Muscle of leg (tissue), 11 donors: Measurements from ENCODE around the gene MTG1. TPM values are rescaled to one million over a fixed set of nuclear protein-coding genes. Genes with fewer than 3 reads are reported as not detected.
"Not testable (repeated sequence)": the region's sequence is repeated elsewhere in the genome, so short reads cannot be mapped to it uniquely, and the experiment has no call there.

Source experiments
- DNase-seq: peaks from one replicate; pipeline ENCODE4 v3.0.0; 2013
- H3K27ac ChIP-seq: one replicate; pipeline ENCODE4 v1.5.1; 2013; ENCODE audit warnings: mild to moderate bottlenecking, low read length, control low read depth
- H3K27me3 ChIP-seq: one replicate; pipeline ENCODE4 v1.6.1; 2013; ENCODE audit warnings: low read length; ENCODE audit not compliant: control insufficient read depth, insufficient read depth
- H3K36me3 ChIP-seq: one replicate; pipeline ENCODE4 v1.6.1; 2013; ENCODE audit warnings: low read length; ENCODE audit not compliant: control insufficient read depth, insufficient read depth
- H3K4me1 ChIP-seq: one replicate; pipeline ENCODE4 v1.6.1; 2013; ENCODE audit warnings: low read length; ENCODE audit not compliant: control insufficient read depth, insufficient read depth
- H3K4me3 ChIP-seq: one replicate; pipeline ENCODE4 v1.5.1; 2013; ENCODE audit warnings: low read length, control low read depth
- H3K9me3 ChIP-seq: replicated peaks from 2 replicates; pipeline ENCODE4 v1.6.1; 2013; ENCODE audit warnings: low read depth, low read length; ENCODE audit not compliant: control insufficient read depth
- WGBS: methylation state at CpG from one replicate; pipeline ENCODE4 v1.1.5; 2013; ENCODE audit warnings: missing lambda C conversion rate; ENCODE audit not compliant: insufficient coverage; 5-methylcytosine and 5-hydroxymethylcytosine counted together
- polyA plus RNA-seq, 8 donors: library from polyadenylated mRNA; unstranded; fragments of 120-200 nt; gene quantifications; one replicate each; pipeline versions ENCODE4 v1.2.1 to v1.2.3, GENCODE V29; 2013; ENCODE audit warnings: inconsistent platforms in 1 of 8, low replicate concordance in 1 of 8; ENCODE audit not compliant: insufficient read length in 8 of 8, insufficient read depth in 1 of 8
- total RNA-seq: library from RNA; stranded (reverse); fragments of 120-200 nt; gene quantifications from one replicate; pipeline ENCODE4 v1.2.4, GENCODE V29; 2013

MTG1 gene
- total and polyA plus RNA-seq, 9 donors, result 22.7 to 52.3 (median 40.4) TPM

DNA sequence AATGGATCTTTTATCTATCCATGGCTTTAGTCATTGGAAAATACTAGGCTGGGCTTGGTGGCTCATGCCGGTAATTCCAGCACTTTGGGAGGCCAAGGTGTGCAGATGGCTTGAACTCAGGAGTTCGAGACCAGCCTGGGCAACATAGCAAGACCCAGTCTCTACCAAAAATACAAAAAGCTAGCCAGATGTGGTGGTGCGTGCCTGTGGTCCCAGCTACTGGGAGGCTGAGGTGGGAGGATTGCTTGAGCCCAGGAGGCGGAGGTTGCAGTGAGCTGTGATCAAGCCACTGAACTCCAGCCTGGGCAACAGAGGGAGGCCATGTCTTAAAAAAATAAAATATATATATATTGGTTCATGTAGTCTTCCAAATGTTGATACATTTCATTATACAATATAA is 7.0 kb upstream of the MTG1 start:
- not testable (repeated sequence) for H3K27ac ChIP-seq, DNase-seq, H3K4me3 ChIP-seq, H3K4me1 ChIP-seq, H3K9me3 ChIP-seq, H3K27me3 ChIP-seq
- no CpG with 5 or more reads among the region's 4 CpGs for WGBS
- peaks cover 25% of the 10 kb centered on the region for H3K36me3 ChIP-seq

DNA sequence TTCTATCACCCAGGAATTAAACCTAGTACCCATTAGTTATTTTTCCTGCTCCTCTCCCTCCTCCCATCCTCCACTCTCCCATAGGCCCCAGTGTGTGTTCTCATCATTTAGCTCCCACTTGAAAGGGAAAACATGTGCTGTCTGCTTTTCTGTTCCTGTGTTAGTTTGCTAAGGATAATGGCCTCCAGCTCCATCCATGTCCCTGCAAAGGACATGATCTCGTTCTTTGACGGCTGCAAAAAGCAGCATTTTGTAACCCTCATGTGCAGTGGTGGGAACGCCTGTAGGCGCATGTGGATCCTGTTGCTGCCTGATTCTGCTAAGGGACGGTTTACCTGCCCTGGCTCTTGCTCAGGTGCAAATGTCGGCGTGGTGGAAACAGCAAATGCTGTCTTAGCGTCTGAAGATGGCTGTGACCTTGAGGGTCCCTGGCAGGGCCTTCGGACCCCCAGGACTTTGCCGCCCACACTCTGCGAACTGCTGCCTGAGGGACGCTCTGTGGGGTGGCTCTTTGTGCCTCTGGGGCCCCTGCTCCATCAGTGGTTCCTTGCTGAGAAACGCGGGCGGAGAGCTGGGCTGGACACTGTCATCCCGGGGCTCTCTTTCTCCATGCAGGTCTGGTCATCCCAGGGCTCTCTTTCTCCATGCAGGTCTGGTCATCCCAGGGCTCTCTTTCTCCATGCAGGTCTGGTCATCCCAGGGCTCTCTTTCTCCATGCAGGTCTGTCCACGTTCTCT is 5.6 kb upstream of the MTG1 start:
- no peak overlapping the region for H3K27ac ChIP-seq
- WGBS, result 86% methylated on average over 17 of the region's 17 CpGs
- no peak for DNase-seq

DNA sequence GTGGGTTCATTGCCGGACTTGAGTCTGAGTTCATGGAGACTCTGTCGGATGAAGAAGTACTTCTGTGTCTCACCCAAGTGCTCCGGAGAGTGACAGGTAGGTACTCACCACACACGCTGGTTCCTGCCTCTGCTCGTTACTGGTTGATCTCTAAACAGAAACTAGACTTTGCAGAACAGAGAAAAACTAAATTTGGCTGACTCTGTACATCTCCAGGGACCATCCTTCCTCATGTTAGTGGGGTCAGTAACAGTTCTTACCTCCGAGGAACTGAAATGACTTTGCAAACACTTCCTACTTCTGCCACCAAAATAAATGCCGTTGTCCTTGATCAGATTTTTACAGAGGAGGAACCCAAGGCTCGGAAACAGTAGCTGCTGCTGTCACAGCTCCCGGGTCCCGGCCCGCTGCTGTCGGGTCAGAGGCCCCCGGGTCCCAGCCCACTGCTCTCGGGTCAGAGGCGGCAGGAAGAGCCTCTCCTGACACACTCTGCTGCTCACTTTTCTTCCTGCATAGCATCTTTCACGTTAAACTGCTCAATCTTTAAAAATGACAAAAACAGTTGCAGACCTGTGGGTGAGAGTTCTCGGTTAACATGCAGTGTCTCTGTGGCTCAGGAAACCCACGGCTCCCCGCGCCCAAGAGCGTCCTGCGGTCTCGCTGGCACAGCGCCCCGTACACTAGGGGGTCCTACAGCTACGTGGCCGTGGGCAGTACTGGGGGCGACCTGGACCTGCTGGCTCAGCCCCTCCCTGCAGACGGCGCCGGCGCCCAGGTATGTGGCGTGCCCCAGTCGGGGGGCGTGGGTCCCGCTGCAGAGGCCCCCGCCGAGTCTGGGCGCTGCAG is 4.8 kb upstream of the MTG1 start:
- H3K27me3 ChIP-seq, result no peaks in the 10 kb centered on the region
- DNase-seq, result peak; percentile 33
- no peaks in the 10 kb centered on the region for H3K4me1 ChIP-seq
- H3K36me3 ChIP-seq, result peaks cover 20% of the 10 kb centered on the region
- H3K4me3 ChIP-seq, result no peak overlapping the region
- 74% methylated on average over 30 of the region's 39 CpGs for WGBS
- H3K27ac ChIP-seq, result peak overlapping the region; percentile 35
- no peaks in the 10 kb centered on the region for H3K9me3 ChIP-seq

More for the DNA sequence above, 5.6 kb upstream of the MTG1 start:
- no peaks in the 10 kb centered on the region for H3K4me1 ChIP-seq
- H3K36me3 ChIP-seq, result peaks cover 25% of the 10 kb centered on the region
- H3K9me3 ChIP-seq, result no peaks in the 10 kb centered on the region
- H3K27me3 ChIP-seq, result no peaks in the 10 kb centered on the region
- no peak overlapping the region for H3K4me3 ChIP-seq

DNA sequence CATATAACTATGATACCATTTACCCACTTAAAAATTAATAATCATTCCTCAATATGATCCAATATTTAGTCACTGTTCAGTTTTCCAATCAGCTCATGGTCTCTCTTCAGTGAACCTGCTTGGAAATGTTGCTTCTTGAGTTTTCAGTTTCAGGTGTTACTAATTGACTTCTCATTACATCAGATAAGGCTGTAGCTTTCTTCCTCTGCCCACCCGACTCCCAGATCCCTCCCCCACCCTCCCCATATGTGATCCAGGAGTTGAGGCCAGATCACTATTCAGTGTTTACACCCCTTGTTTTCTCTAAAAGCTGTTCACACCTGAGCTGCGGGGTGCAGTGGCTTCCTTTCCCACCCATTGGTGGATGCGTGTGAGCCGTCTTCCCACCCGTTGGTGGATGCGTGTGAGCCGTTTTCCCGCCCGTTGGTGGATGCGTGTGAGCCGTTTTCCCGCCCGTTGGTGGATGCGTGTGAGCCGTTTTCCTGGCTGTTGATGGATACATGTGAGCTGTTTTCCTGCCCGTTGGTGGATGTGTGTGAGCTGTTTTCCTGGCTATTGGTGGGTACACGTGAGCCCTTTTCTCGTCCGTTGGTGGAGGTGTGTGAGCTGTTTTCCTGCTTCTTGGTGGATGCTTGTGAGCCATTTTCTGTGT is 3.2 kb upstream of the MTG1 start:
- Histone ChIP-seq H3K9me3 (no peaks in the 10 kb centered on the region), H3K27me3 (no peaks in the 10 kb centered on the region), H3K4me3 (no peak overlapping the region), H3K4me1 (peaks cover 8% of the 10 kb centered on the region), H3K27ac (no peak overlapping the region), H3K36me3 (peaks cover 16% of the 10 kb centered on the region)
- no peak for DNase-seq
- WGBS, result 85% methylated on average over 15 of the region's 19 CpGs

DNA sequence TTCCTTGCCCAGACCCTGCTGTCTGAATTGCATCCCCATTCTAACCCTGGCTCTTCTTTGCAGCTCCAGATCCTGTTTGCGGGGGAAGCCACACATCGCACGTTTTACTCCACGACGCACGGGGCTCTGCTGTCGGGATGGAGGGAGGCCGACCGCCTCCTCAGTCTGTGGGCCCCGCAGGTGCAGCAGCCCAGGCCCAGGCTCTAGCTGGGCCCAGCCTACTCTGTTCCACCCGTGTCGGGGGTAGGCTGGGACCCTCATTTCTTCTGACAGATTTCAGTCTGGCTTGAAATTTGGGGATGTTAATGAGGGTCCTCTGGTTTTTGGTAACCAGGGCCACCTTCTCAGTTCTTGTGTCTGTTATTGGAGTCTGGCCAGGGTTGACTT is 2.7 kb upstream of the MTG1 start:
- no peaks in the 10 kb centered on the region for H3K27me3 ChIP-seq
- peaks cover 8% of the 10 kb centered on the region for H3K4me1 ChIP-seq
- DNase-seq, result no peak
- H3K36me3 ChIP-seq, result peaks cover 21% of the 10 kb centered on the region
- H3K9me3 ChIP-seq, result no peaks in the 10 kb centered on the region
- H3K27ac ChIP-seq, result no peak overlapping the region
- whole genome bisulfite sequencing, result 90% methylated on average over 12 of the region's 12 CpGs
- H3K4me3 ChIP-seq, result no peak overlapping the region

DNA sequence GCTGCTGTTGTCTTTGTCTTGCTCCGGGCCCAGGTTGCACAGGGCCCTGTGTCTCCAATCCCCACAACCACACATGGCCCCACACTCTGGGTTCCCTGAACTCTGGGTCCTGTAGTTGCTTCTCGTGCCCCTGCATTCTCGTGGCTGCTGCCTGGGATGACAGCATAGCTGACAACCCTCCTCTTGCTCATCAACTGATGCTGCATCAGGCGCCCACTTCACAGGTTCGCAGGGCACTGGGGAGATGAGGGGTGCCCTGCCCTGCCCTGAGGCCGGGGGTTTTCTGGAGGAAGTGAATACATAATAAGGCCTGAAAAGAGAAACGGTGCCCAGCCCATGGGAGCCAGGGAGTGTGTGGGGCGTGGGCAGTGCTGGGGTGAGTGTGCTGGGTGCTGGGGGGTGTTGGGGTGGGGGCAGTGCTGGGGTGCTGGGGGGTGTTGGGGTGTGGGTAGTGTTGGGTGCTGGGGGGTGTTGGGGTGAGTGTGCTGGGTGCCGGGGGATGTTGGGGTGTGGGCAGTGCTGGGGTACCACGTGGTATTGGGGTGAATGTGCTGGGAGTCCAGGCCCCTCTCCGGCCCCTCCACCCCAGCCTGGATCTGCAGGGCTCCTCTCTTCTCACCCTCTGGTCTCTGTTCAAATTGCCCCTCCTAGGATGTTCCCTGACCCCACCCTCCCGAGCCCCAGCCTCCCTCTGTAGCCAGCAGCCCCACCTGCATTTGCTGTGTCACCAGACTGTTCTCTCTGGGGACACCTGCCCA is 2.0 kb upstream of the MTG1 start:
- no peak overlapping the region for H3K4me3 ChIP-seq
- no peak for DNase-seq
- H3K27me3 ChIP-seq, result no peaks in the 10 kb centered on the region
- H3K9me3 ChIP-seq, result no peaks in the 10 kb centered on the region
- 86% methylated on average over 7 of the region's 12 CpGs for WGBS
- no peak overlapping the region for H3K27ac ChIP-seq
- H3K36me3 ChIP-seq, result peaks cover 28% of the 10 kb centered on the region
- peaks cover 8% of the 10 kb centered on the region for H3K4me1 ChIP-seq

DNA sequence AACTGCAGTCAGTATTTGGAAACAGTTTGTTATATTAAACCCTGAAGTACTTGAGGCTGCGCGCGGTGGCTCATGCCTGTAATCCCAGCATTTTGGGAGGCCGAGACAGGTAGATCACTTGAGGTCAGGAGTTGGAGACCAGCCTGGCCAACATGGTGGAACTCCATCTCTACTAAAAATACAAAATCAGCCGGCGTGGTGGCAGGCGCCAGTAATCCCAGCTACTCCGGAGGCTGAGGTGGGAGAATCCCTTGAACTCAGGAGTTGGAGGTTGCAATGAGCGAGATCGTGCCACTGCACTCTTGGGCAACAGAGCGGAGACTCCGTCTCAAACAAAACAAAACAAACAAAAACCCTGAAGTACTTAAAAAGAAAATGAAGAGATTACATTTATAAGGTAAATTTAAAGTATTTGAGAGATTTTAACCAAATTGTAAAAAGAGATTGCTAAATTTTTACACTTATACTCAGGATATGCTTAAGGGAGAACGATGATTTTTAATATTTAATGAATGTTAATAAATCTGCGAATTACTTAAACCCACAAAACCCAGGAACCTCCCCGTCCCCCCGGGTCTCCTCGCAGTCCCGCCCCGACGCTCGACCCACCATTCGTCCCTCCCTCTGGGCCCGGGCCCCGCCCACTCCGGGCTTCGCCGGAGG is 425 bp upstream of the MTG1 start:
- H3K4me3 ChIP-seq, result peak overlapping the region; percentile 89
- no peak for DNase-seq
- peak overlapping the region; percentile 51 for H3K27ac ChIP-seq
- H3K4me1 ChIP-seq, result peaks cover 8% of the 10 kb centered on the region
- no peaks in the 10 kb centered on the region for H3K9me3 ChIP-seq
- peaks cover 38% of the 10 kb centered on the region for H3K36me3 ChIP-seq
- 50% methylated on average over 6 of the region's 27 CpGs for whole genome bisulfite sequencing
- no peaks in the 10 kb centered on the region for H3K27me3 ChIP-seq

DNA sequence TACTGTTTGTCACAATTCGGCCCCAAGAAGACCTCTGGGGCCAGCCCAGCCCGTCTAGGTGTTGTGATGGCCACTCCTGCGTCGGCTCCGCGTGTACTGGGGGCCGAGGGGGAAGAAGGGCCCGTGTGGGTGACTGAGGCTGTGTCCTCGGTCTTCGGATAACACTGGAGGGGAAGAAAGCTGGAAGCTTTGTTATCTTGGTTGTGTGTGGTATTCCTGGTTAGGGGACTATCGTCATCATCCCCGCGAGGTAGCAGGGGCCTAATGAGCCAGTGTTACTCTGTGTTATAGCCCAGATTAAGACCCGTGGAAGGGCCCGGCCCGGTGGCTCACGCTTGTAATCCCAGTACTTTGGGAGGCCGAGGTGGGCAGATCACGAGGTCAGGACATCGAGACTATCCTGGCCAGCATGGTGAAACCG is 854 bp downstream of the MTG1 start:
- peaks cover 41% of the 10 kb centered on the region for H3K36me3 ChIP-seq
- WGBS, result 28% methylated on average over 20 of the region's 21 CpGs
- H3K9me3 ChIP-seq, result no peaks in the 10 kb centered on the region
- H3K4me1 ChIP-seq, result peaks cover 8% of the 10 kb centered on the region
- peak overlapping the region; percentile 89 for H3K4me3 ChIP-seq
- no peak for DNase-seq
- peak overlapping the region; percentile 67 for H3K27ac ChIP-seq
- H3K27me3 ChIP-seq, result no peaks in the 10 kb centered on the region

DNA sequence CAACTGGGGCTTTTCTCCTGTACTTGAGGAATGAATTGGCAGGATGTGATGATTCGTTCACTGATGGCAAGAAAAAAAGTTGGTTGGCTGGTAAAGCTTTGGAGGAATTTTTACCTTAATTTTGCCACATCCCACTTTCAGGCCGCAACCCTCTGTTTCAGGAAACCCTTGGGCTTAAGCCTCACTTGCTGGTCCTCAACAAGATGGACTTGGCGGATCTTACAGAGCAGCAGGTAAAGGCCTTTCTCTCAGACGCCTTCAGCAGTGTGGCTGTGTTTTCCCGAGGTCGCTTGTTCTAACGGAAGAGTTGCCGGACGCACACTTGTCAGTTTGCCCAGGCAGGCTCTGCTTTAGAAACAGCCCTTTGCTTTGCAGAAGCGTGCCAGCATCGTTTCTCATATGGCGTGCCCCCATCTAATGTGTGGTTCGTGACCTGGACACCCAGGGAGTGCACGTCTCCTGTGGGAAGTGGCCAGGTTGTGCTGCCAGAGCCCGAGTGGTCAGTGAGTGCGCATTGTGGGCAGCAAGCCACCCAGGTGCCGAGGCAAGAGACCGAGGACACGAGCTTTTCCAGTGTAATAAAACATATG is 2.2 kb downstream of the MTG1 start:
- Histone ChIP-seq H3K27ac (no peak overlapping the region), H3K4me3 (no peak overlapping the region), H3K27me3 (no peaks in the 10 kb centered on the region), H3K4me1 (peaks cover 8% of the 10 kb centered on the region), H3K36me3 (peaks cover 49% of the 10 kb centered on the region), H3K9me3 (no peaks in the 10 kb centered on the region)
- DNase-seq, result no peak
- WGBS, result 95% methylated on average over 13 of the region's 19 CpGs
